Activated CD4-positive, alpha-beta T cell treated with anti-CD3 and anti-CD28 coated beads, Interleukin-2, amount 50 U/mL, for 16 hours (primary cell): ENCODE data around the gene PLEKHG4B.
"Not testable (repeated sequence)": the region's sequence is repeated elsewhere in the genome, so short reads cannot be mapped to it uniquely, and the experiment has no call there.

Source experiments
- DNase-seq: peaks from one replicate; pipeline ENCODE4 v3.0.0-alpha.2; 2020

The PLEKHG4B gene

DNA sequence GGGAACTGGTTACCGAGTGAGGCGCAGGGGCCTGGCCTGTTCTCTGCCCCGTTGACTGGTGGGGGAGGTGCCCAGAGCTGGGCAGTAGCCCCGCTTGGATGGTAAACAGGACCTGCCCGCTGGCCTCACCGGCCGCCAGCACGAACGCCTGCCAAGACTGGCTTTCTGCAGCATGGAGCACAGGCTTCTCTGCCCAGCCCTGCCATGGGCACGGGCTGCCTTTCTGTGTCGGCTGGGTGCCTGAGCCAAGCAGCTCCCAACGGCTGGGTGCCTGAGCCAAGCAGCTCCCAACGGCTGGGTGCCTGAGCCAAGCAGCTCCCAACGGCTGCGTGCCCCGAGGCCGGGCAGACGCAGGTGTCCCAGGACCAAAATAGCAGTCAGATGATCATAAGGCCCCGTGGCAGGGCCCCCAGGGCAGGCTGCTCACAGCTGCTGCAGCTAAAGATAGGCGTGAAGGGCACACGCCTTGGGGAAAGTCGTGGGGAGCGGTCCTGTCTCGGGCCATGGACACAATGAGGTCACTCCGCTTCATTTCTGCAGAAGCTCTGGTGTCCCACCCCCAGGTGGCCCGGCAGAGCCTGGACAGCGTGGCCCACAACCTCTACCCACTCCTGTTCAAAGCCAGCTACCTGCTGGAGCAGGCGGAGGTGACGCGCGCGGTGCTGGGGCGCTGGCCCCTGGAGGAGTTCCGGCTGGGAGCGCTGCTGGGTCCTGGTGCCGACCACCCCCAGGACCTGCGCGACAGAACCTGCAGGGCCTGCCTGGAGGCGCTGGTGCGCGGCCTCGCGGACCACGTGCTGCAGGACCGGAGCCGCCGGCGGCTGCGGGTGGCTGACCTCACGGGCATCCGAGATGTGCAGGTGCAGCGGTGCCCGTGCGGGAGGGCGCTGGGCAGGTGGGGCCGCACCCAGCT lies 99.3 kb downstream of the PLEKHG4B start, which contains the start of gene LRRC14B:
Gene LRRC14B (plus strand): TSS at position 460 of the 913 bp plus-strand sequence. CDS start 44 bp downstream, at position 504.
- no peak for DNase-seq

DNA sequence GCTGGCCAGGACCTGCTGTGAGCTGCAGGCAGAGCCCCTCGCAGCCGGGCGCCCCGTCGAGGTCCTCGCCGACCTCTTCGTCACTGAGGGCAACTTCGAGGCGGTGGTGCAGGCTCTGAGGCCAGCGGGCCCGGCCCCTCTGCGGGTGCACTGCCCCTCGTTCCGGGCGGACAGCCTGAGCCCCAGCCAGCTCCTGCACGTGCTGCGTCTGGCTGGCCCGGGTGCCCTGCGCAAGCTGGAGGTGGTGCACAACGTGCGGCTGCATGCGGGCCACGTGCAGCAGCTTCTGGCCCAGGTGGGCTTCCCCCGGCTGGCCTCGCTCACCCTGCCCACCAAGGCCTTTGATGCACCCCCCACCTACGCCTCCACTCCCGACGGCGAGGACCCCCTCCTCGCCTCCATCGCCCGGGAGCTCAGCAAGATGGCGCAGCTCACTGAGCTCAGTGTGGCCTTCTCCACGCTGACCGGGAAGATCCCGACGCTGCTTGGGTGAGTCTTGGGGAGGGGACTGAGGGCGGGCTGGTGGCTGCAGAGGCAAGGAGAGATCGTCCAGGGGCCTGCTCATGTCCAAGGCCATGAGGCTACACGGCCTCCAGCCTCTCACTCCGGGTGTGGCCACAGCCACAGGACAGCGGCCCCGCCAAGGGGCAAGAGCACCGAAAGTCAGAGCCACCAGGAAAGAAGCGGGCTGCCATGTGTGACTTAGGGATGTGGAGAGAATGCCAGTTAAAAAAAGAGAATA lies 100.2 kb downstream of the PLEKHG4B start:
- no peak for DNase-seq

DNA sequence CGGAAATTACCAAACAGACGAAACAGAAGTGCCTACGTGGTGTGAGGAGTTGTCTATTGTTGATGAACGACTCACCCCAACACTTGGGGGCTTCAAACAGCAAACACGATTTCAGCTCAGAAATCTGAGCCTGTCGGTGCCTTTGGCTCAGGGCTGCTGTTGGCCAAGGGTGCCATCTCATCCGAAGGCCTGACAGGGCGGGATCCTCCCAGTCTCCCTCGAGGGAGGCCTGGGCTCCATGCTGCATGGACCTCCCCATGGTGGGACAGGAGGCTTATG lies 100.7 kb downstream of the PLEKHG4B start:
- no peak for DNase-seq

DNA sequence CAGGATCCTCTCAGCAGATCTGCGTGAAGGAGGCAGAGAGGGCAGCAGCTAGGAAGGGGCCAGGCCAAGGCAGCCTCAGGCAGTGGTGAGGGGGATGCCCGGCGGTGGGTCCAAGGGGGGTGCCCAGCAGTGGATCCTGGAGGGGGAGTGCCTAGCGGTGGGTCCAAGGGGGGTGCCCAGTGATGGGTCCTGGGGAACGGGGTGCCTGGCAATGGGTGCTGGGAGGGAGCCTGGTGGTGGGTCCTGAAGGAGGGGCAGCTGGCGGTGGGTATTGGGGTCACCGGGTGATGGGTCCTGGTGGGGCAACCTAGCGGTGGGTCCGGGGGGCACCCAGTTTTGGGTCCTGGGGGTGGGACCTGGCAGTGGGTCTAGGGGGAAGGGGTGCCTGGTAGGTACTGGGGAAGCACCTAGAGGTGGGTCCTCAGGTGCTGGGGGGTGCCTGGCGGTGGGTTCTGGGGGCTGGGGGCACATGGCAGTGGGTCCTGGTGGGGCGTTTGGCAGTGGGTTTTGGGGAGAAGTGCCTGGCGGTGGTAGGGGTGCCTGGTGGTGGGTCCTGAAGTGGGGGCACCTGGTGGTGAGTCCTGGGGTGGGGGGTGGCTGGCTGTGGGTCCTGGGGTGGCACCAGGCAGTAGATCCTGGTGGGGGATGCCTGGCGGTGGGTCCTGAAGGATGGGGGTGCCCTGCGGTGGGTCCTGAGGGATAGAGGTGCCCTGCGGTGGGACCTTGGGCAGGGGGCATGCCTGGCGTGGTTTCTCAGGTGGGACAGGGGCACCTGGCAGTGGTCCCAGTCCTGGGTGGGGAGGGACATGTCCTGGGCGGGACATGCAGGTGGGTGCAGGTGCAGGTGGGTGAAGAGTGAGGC lies 101.2 kb downstream of the PLEKHG4B start:
- no peak for DNase-seq

DNA sequence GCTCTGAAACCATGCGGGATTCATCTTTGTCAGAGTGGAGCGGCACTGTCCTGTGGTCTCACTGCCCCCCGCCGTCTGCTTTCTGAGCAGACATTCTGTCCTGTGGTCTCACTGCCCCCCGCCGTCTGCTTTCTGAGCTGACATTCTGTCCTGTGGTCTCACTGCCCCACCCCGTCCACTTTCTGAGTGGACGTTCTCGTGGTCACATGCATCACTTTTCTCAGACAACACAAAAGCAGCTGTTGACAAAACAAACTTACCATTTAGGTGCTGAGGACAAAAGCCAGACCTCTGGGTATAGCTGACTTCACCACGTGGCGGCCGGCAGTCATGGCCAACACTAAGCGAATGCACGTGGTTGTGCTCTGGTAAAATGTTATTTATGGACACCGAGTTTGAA lies 102.1 kb downstream of the PLEKHG4B start:
- DNase-seq: no peak

DNA sequence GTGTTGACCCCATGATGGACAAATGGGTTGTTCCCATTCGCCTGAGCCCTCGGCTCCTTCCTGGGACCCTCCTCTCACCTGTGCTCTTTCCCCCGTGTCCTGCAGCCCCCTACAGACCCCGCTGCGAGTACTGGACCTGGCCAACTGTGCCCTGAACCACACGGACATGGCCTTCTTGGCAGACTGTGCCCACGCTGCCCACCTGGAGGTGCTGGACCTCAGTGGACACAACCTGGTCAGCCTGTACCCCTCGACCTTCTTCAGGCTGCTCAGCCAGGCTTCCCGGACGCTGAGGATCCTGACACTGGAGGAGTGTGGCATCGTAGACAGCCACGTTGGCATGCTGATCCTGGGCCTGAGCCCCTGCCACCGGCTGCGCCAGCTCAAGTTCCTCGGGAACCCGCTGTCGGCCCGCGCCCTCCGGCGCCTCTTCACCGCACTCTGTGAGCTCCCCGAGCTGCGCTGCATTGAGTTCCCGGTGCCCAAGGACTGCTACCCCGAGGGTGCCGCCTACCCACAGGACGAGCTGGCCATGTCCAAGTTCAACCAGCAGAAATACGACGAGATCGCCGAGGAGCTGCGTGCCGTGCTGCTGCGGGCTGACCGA lies 102.7 kb downstream of the PLEKHG4B start:
- DNase-seq: no peak

DNA sequence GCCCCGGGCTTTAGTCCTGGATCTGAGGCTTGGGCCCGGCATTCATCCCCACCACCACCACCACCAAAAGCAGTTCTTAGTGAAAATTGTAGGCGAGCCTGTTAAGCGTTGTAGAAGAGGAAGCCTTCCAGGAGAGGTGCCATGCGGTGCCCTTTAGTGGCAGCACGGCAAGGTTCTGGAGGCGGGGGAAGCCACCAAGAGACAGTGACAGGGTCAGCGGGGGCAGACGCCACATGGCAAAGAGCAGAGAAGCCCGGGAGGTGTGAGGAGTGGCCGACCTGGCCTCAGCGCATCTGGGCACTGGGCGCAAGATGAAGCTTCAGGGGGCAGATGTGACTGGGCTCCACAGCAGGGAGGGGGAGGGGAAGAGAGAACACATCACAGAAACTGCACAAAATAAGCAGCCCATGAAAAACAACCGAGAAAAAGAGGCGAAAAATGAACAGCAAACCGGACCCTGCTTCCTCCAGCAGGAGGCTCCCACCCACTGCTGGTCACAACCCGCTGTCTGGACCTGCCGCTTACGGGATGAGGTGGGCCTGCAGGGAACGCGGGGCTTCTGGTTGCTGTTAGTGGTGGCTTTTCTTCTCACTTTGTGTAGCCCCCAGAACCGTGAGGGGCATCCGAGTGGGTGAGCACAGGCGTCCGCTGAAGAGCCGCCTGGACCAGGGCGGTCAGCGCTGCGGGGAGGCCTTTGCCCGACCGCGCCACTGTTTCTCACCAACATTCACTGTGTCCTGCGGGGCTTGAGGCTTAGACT lies 103.6 kb downstream of the PLEKHG4B start:
- no peak for DNase-seq

DNA sequence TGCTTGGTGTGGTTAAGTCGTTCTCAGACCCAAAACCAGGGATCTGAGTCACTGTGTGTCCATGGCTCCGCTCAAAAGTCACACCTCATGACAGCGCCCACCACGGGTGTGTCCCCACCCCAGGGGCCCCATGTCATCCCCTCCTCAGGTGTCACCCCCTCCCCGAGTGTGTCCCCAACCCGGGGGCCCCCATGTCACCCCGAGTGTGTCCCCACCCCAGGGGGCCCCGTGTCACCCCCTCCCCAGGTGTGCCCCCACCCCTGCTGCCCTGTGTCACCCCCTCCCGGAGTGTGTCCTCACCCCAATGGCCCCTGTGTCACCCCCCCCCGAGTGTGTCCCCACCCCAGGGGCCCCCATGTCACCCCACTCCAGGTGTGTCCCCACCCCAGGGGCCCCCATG lies 104.4 kb downstream of the PLEKHG4B start:
- no peak for DNase-seq

DNA sequence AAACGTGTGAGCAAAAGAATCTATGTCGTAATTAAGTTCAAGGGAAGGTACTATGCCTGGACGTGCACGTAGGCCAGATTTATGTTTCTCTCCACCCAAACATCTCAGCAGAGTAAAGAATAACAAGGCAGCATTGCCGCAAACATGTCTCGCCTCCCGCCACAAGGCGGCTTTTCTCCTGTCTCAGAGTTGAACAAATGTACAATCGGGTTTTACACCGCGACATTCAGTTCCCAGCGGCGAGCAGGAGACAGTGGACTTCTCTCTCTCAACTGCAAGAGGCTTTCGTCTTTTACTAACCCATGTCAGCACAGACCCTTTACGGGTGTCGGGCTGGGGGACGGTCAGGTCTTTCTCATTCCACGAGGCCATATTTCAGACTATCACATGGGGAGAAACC lies 105.1 kb downstream of the PLEKHG4B start:
- not testable (repeated sequence) for DNase-seq

DNA sequence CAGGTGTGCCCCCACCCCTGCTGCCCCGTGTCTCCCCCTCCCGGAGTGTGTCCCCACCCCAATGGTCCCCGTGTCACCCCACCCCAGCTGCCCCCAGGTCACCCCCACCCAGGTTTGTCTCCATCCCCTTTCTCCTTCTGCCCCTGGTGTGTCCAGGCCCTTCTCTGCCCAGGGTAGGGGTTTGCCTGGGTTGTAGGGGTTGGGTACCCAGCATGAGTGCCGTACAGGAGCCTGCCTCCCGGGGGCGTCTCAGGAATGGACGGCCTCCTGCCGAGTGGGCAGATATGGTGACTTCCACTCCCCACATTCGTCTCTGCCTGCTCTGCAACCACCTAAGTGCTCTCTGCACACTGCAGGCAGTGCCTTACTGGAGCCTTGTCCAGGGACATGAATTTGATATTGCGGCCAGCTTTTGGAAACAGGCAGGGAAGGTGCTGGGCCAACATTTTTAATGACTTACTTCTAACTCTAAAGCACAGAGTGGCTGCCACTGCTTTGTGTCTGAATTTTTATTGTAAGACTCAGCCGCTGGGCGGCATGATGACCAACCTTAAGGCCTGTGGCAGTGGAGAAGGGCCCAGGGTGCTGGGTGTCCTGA lies 106.0 kb downstream of the PLEKHG4B start:
- DNase-seq: no peak

DNA sequence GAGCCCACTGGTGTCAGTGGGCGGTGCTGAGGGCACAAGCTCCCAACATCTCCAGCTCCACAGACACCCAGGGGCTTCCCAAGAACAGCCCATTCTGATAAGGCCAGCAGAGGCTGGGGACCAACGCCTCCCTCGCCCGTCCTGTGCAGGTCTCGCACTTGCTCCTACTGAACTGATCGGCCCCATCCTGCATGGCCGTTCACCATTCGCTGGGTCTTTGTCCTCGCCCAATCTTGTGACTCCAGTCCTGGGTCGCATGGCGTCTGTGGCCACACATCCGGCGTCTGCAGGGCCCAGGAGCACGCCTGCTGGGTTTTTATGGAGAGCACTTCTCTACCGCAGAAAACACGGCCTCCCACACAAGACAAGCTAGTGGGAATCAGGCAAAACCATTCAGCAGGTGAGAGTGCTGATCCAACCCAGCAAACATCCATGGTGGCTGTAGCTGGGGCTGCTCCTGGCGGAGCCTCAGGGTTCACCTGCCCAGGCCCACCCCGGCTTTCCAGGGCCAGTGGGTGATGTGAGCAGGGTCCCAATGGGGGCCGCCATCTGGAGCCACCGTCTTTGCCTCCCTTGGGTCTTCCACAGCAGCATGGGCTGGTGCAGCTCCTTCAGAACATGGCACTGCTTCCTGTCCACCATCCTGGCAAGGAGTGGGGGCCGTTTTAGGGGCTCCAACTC lies 106.7 kb downstream of the PLEKHG4B start:
- DNase-seq: no peak

DNA sequence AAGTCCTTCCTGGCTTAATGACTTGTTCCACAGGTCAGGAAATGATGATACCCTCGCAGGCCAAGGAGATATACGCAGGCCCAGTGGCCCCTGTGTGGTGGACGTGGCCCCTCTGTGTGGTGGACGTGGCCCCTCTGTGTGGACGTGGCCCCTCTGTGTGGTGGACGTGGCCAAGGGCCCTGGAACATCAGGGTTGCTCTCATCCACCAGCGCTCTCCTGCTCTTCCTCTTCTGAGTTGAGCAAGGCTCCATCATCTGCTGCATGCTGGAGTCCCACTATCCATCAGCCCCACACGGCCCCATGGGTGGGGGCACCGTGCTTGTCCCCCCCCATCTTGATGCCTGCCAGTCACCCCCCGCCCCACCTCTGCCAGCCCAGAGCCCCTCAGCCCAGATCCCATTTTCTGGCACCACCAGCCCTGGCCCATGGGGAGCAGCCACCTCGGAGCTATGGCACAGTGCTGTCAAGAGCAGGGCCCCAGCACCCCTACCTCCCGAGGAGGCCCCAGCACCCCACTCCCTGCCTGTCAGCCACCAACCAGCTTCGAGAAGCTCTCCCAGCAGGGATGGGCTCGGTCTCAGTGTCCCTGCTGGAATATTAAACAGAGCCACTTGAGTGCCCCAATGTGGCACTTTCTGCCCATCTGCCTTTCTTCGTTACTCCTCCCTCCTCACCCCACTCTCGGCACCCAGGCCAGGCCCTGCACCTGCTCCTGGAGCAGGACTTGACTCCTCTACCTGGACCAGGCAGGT lies 107.4 kb downstream of the PLEKHG4B start:
- no peak for DNase-seq

DNA sequence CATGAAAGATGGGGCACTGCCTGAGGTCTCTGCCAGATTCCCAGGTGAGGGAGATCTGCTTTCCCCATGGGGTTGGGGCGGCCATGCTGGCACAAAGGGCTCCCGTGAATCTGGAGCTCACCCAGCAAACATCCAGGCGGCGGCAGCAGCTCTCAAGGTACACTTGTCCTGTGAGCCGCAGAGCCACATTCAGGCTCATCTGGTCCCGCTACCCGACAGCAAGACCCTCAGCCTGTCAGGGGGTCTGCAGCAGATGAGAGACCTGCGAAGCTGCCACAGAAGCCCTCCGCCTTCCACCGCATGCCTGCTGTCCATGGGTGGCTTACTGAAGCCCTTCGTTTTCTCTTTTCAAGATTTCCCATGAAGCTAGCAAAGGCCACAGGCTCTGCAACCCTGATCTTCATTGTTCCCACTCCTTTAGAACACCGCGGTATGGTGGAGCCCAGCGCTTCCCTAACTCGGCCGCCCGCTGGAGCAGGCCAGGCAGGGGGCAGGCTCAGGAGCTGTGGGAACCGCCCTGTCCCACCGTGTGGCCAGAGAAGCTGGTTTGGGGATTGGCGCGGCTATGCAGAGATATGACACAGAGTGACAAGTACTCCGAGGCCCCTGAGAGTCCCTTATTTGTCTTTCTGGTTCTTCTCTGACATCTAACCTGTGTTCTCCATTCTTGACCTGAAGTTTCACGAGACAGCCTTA lies 108.1 kb downstream of the PLEKHG4B start:
- DNase-seq: no peak

DNA sequence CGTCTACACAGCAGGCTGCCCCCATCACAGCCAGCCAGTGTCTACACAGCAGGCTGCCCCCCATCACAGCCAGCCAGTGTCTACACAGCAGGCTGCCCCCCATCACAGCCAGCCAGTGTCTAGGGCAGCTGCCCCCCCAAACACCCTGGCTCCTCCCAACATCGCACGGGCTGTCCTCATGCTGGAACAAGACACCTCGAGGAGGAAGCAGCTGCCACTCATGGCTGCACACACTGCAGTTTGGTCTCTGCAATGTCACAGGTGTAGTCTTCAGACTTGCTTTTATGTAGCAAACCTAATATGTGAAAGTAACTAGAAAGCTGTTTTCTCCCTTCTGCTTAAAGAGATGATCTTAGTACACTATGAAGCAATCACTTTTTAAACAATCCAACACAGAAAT lies 109.0 kb downstream of the PLEKHG4B start:
- no peak for DNase-seq

DNA sequence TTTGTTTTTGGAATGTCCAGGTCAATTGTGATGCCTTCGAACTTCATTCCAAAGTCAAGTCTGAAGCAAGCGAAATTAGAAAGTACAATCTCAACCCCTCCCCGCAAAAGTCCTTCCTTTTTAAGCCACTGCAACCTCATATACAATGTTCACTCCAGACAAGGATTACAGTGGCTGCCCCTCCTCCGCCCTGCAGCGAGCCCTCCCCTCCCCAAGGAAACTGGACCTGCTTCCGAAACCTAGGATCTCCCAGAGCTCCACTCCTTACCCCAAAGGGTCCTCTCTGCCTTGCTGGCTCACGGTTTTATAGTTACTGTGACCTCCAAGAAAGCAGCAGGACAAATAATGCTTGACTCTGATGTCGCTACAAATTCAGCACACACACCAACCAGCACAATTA lies 109.7 kb downstream of the PLEKHG4B start:
- DNase-seq: no peak

DNA sequence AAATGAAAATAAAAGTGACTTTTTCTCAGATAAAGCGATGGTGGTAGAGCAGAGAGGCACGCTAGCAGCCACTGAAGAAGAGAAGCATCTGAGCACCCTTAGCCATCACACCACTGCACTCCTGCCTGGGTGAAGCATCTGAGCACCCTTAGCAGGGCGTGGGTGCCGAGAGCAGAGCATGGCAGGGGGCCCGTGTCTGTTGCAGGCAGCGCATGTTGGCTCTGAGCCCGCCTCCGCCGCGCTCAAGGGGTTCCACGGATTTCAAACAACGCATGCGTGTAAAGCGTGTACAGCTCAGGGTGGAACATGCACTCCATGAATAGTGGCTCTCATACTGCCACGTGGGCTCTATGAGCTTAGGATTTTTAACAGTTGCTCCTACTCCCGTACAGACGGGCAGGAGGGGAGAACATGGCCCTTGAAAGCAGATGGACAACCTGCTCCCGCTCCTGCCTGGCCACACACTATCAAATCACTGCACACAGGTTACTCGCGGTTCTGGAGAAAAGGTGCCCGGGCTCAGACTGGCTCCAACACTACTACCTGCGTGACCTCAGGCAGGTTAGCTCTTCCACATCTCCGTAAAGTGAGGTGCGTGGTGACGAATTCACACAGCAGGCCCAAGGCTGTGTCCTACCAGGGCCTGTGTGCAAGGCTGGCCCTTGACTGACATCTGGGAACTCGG lies 111.4 kb downstream of the PLEKHG4B start:
- DNase-seq: no peak

DNA sequence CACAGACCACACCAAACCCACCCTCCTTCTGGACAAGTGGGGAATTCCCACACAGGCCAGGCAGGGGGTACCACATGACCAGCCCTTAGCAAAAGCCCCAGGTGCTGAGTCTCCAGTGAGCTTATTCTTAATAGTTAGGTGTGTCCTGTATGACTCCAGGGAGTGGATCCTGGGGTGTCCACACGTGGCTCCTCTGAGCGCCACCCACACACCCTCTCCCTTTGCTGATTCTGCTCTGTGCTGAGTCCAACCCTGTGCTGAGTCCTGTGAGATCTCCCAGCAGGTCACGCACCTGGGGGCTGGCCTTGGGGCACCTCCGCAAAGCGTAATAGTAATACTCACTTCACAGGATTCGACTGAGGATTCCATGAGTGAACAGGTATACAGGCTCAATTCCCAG lies 112.0 kb downstream of the PLEKHG4B start:
- no peak for DNase-seq

DNA sequence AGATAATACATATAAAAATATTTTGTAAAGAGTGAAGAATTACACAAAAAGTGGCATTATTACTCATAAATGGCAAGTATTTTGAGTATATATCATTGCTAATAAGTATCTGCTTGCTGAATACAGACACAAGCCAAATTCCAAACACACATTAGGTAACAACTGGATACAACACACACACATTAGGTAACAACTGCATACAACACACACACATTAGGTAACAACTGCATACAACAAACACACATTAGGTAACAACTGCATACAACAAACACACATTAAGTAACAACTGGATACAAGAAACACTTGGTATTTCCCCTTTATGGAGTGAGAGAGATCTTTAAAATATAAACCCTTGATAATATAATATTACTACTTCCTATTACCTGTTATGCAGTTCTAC lies 112.5 kb downstream of the PLEKHG4B start:
- no peak for DNase-seq
